ENCODE measurements around the gene ERICH2. TPM values are rescaled to one million over a fixed set of nuclear protein-coding genes. Genes with fewer than 3 reads are reported as not detected.

The ERICH2 gene
- polyA plus RNA-seq, 1 of the 3 experiments (the other 2 are of a cell fraction): not detected

GRCh38 chr2:170823898-170824215 lies 53.7 kb downstream of the ERICH2 start (continued):
- TF ChIP-seq, protein P1, sequence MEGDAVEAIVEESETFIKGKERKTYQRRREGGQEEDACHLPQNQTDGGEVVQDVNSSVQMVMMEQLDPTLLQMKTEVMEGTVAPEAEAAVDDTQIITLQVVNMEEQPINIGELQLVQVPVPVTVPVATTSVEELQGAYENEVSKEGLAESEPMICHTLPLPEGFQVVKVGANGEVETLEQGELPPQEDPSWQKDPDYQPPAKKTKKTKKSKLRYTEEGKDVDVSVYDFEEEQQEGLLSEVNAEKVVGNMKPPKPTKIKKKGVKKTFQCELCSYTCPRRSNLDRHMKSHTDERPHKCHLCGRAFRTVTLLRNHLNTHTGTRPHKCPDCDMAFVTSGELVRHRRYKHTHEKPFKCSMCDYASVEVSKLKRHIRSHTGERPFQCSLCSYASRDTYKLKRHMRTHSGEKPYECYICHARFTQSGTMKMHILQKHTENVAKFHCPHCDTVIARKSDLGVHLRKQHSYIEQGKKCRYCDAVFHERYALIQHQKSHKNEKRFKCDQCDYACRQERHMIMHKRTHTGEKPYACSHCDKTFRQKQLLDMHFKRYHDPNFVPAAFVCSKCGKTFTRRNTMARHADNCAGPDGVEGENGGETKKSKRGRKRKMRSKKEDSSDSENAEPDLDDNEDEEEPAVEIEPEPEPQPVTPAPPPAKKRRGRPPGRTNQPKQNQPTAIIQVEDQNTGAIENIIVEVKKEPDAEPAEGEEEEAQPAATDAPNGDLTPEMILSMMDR (IDR thresholded peaks at IDR 0.05): no peak
- TF ChIP-seq, protein P2, sequence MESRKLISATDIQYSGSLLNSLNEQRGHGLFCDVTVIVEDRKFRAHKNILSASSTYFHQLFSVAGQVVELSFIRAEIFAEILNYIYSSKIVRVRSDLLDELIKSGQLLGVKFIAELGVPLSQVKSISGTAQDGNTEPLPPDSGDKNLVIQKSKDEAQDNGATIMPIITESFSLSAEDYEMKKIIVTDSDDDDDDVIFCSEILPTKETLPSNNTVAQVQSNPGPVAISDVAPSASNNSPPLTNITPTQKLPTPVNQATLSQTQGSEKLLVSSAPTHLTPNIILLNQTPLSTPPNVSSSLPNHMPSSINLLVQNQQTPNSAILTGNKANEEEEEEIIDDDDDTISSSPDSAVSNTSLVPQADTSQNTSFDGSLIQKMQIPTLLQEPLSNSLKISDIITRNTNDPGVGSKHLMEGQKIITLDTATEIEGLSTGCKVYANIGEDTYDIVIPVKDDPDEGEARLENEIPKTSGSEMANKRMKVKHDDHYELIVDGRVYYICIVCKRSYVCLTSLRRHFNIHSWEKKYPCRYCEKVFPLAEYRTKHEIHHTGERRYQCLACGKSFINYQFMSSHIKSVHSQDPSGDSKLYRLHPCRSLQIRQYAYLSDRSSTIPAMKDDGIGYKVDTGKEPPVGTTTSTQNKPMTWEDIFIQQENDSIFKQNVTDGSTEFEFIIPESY (IDR thresholded peaks at IDR 0.05; ENCODE audit: borderline replicate concordance, low read depth): no peak
- TF ChIP-seq, protein P3, sequence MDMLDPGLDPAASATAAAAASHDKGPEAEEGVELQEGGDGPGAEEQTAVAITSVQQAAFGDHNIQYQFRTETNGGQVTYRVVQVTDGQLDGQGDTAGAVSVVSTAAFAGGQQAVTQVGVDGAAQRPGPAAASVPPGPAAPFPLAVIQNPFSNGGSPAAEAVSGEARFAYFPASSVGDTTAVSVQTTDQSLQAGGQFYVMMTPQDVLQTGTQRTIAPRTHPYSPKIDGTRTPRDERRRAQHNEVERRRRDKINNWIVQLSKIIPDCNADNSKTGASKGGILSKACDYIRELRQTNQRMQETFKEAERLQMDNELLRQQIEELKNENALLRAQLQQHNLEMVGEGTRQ (IDR thresholded peaks at IDR 0.05; ENCODE audit: borderline replicate concordance, low read depth, low read length): no peak

DNA sequence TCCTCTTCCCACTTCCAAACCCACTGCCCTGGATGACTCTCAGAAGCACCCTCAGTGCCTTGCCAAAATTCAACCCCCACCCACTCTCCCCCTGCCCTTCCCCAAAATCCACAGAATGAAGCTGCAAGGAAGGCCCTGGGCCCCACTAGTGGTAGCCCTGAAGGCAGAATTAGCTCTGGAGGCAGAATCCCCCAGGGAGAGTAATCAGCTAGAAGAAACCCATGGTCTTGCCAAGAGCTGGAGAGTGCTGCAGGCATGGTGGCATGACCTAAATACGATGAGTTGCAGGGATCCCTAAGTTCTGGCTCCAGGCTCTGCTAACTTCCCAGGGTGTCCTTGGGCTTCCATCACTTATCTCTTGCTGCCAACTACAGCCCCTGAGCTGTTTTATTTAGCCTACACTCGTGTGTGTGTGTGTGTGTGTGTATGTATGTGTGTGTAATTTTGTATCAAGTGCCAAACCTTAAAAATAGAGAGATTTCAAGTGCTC lies 54.4 kb downstream of the ERICH2 start:
- no peaks in the 10 kb centered on the region for H3K9me3 ChIP-seq
- POLR2A ChIA-PET: no interaction called here
- no peaks in the 10 kb centered on the region for H4K20me1 ChIP-seq (ENCODE audit: insufficient read depth)
- peaks cover 0 to 28% of the 10 kb centered on the region in 2 experiments; a peak in 1 of 4 replicates for H3K4me1 ChIP-seq (ENCODE audit: control insufficient read depth in 1 of 2, insufficient read depth in 2 of 2, low read depth in 1 of 2, low read length in 1 of 2)
- H3K79me2 ChIP-seq (ENCODE audit: insufficient read depth): no peaks in the 10 kb centered on the region
- no peaks in the 10 kb centered on the region for H3F3A ChIP-seq (replicated peaks; ENCODE audit: insufficient read depth)
- peaks cover 71% of the 10 kb centered on the region for H3K27me3 ChIP-seq (ENCODE audit: insufficient read depth)
- CTCF ChIA-PET: interaction anchor here (1.4 to 8.0 kb wide), 3 partner anchors 10 to 415 kb away, joined by 7 to 67 read pairs (median 9); partner anchors contain the start of gene GAD1
- DNase-seq: no peak
- H2AFZ ChIP-seq (ENCODE audit: low read depth): no peak overlapping the region
- H3K4me2 ChIP-seq: no peak overlapping the region
- H3K9ac ChIP-seq: no peak overlapping the region
- H3K4me3 ChIP-seq (ENCODE audit: low read depth in 2 of 2, low read length in 1 of 2): no peak overlapping the region
- H3K9me2 ChIP-seq: no peaks in the 10 kb centered on the region
- H3K36me3 ChIP-seq (replicated peaks in 1 of 2; ENCODE audit: control insufficient read depth in 1 of 2, insufficient read depth in 2 of 2, low read length in 1 of 2): no peaks in the 10 kb centered on the region
- 11% methylated on average over 2 of the region's 2 CpGs for WGBS (ENCODE audit: low lambda C conversion rate)
- H3K27ac ChIP-seq (ENCODE audit: low read depth in 2 of 2, low read length in 1 of 2): no peak overlapping the region
- TF ChIP-seq EP300 (IDR thresholded peaks at IDR 0.05; ENCODE audit: borderline replicate concordance in 1 of 2, low read depth in 1 of 2, low read length in 1 of 2) (no peak), REST (IDR thresholded peaks at IDR 0.05; ENCODE audit: low read depth, low read length) (no peak), JUND (IDR thresholded peaks at IDR 0.05) (no peak), TCF12 (IDR thresholded peaks at IDR 0.05) (no peak), MXI1 (IDR thresholded peaks at IDR 0.05; ENCODE audit: low read depth, low read length) (no peak), MEF2A (IDR thresholded peaks at IDR 0.05; ENCODE audit: borderline replicate concordance, low read depth) (no peak), YY1 (IDR thresholded peaks at IDR 0.05; ENCODE audit: low read depth) (no peak), GABPA (IDR thresholded peaks at IDR 0.05; ENCODE audit: low read depth) (no peak), RXRA (IDR thresholded peaks at IDR 0.05; ENCODE audit: borderline replicate concordance, low read depth) (no peak), NFIC (IDR thresholded peaks at IDR 0.05; ENCODE audit: borderline replicate concordance) (no peak)
- TF ChIP-seq, protein P4, sequence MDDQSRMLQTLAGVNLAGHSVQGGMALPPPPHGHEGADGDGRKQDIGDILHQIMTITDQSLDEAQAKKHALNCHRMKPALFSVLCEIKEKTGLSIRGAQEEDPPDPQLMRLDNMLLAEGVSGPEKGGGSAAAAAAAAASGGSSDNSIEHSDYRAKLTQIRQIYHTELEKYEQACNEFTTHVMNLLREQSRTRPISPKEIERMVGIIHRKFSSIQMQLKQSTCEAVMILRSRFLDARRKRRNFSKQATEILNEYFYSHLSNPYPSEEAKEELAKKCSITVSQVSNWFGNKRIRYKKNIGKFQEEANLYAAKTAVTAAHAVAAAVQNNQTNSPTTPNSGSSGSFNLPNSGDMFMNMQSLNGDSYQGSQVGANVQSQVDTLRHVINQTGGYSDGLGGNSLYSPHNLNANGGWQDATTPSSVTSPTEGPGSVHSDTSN (IDR thresholded peaks at IDR 0.05): no peak
- TF ChIP-seq, protein P2 (IDR thresholded peaks at IDR 0.05; ENCODE audit: borderline replicate concordance, low read depth): no peak
- TF ChIP-seq, protein P1 (IDR thresholded peaks at IDR 0.05): no peak
- TF ChIP-seq, protein P3 (IDR thresholded peaks at IDR 0.05; ENCODE audit: borderline replicate concordance, low read depth, low read length): no peak

Measured in SK-N-SH (cell line).